GM23338 (cell line): ENCODE results near the gene SLC38A10. TPM values are rescaled to one million over a fixed set of nuclear protein-coding genes. Genes with fewer than 3 reads are reported as not detected.

Experiments used
- ATAC-seq: fragments of 200-7000 bp; cut with Tn5 transposase; 3 replicates; pipeline ENCODE4 v1.9.1; 2020
- DNase-seq: peaks from one replicate; pipeline ENCODE4 v3.0.0-alpha.2; 2015; ENCODE audit warnings: low spot score
- H2AFZ ChIP-seq: fragments of 200-600 bp; sonication (generic); 2 replicates; pipeline ENCODE4 v1.8.0; 2016; ENCODE audit warnings: antibody characterized with exemption, mild to moderate bottlenecking, moderate library complexity
- H3F3A ChIP-seq: fragments of 200-600 bp; sonication (generic); replicated peaks from 2 replicates; pipeline ENCODE4 v1.8.0; 2017; ENCODE audit warnings: antibody characterized with exemption, mixed run types, low read depth
- H3K27ac ChIP-seq: fragments of 200-600 bp; sonication (generic); 2 replicates; pipeline ENCODE4 v1.6.1; 2016; ENCODE audit warnings: low read depth
- H3K27me3 ChIP-seq: fragments of 200-600 bp; sonication (generic); 2 replicates; pipeline ENCODE4 v1.8.0; 2016; ENCODE audit warnings: mild to moderate bottlenecking, mixed run types, moderate library complexity; ENCODE audit not compliant: insufficient read depth
- H3K36me3 ChIP-seq: fragments of 200-600 bp; sonication (generic); 2 replicates; pipeline ENCODE4 v1.8.0; 2016; ENCODE audit warnings: mild to moderate bottlenecking; ENCODE audit not compliant: insufficient read depth
- H3K4me1 ChIP-seq: fragments of 200-600 bp; sonication (generic); 2 replicates; pipeline ENCODE4 v1.8.0; 2016; ENCODE audit warnings: mild to moderate bottlenecking, moderate library complexity; ENCODE audit not compliant: insufficient read depth
- H3K4me2 ChIP-seq: fragments of 200-600 bp; sonication (generic); 2 replicates; pipeline ENCODE4 v1.7.1; 2017; ENCODE audit warnings: mixed run types
- H3K4me3 ChIP-seq: fragments of 200-600 bp; sonication (generic); 2 replicates; pipeline ENCODE4 v1.6.1; 2016; ENCODE audit warnings: mixed run types
- H3K79me2 ChIP-seq: fragments of 200-600 bp; sonication (generic); replicated peaks from 2 replicates; pipeline ENCODE4 v1.8.0; 2017; ENCODE audit warnings: mild to moderate bottlenecking; ENCODE audit not compliant: insufficient read depth
- H3K9me2 ChIP-seq: fragments of 200-600 bp; sonication (generic); 2 replicates; pipeline ENCODE4 v1.8.0; 2017; ENCODE audit not compliant: insufficient read depth
- H4K20me1 ChIP-seq: fragments of 200-600 bp; sonication (generic); replicated peaks from 2 replicates; pipeline ENCODE4 v1.8.0; 2017; ENCODE audit warnings: mild to moderate bottlenecking; ENCODE audit not compliant: insufficient read depth
- H3K27ac Mint-ChIP-seq: 2 replicates; pipeline ENCODE4 v1.8.0; 2020; ENCODE audit warnings: inconsistent platforms, mild to moderate bottlenecking, moderate library complexity, mixed read lengths
- H3K27me3 Mint-ChIP-seq: 3 replicates; pipeline ENCODE4 v1.8.0; 2022; ENCODE audit warnings: low read depth, mild to moderate bottlenecking, moderate library complexity, mixed read lengths, inconsistent platforms; ENCODE audit not compliant: insufficient read depth, poor library complexity
- H3K36me3 Mint-ChIP-seq: 3 replicates; pipeline ENCODE4 v1.8.0; 2021; ENCODE audit warnings: low read depth, mild to moderate bottlenecking, inconsistent platforms, moderate library complexity, mixed read lengths
- H3K4me1 Mint-ChIP-seq: 3 replicates; pipeline ENCODE4 v1.8.0; 2020; ENCODE audit warnings: mild to moderate bottlenecking, inconsistent platforms, mixed read lengths
- H3K4me3 Mint-ChIP-seq: 3 replicates; pipeline ENCODE4 v1.8.0; 2021; ENCODE audit warnings: moderate library complexity, mild to moderate bottlenecking, inconsistent platforms, mixed read lengths
- H3K9me3 Mint-ChIP-seq: 3 replicates; pipeline ENCODE4 v1.8.0; 2020; ENCODE audit warnings: moderate library complexity, mild to moderate bottlenecking, inconsistent platforms, mixed read lengths
- CTCF ChIP-seq, 2 experiments: fragments of 200-600 bp in 1 of 2; sonication (generic) in 1 of 2; conservative IDR thresholded peaks; 2 replicates each; pipeline versions ENCODE4 v1.5.1 to v1.6.1; 2016 to 2017; ENCODE audit warnings: antibody characterized with exemption in 2 of 2, low read depth in 2 of 2, mild to moderate bottlenecking in 2 of 2, moderate library complexity in 1 of 2
- NANOG ChIP-seq: IDR thresholded peaks from 2 replicates; pipeline ENCODE4 v1.6.1; 2016; ENCODE audit warnings: antibody characterized with exemption, borderline replicate concordance
- ZNF114 ChIP-seq: fragments of 250-450 bp; sonication (Bioruptor Pico); IDR thresholded peaks from 2 replicates; pipeline ENCODE4 v1.5.0; 2020; ENCODE audit warnings: mild to moderate bottlenecking, moderate library complexity
- ZNF331 ChIP-seq: fragments of 250-450 bp; sonication (Bioruptor Pico); IDR thresholded peaks from 2 replicates; pipeline ENCODE4 v1.5.0; 2020; ENCODE audit warnings: low read depth, mild to moderate bottlenecking, moderate library complexity
- ZNF462 ChIP-seq: fragments of 250-450 bp; sonication (Bioruptor Pico); IDR thresholded peaks from 2 replicates; pipeline ENCODE4 v1.5.0; 2020; ENCODE audit warnings: mild to moderate bottlenecking, moderate library complexity
- polyA plus RNA-seq: library from polyadenylated mRNA; unstranded; fragments of >200 nt; fragmentation: Nextera tagmentation; extraction: Ambion mirVana; gene quantifications from 2 replicates; pipeline ENCODE4 v1.2.1, GENCODE V29; 2016
- total RNA-seq: library from RNA; depleted of rRNA; stranded (reverse); fragments of >200 nt; shearing (Covaris generic); gene quantifications from 2 replicates; pipeline ENCODE4 v1.2.3, GENCODE V29; 2014

The SLC38A10 gene
- total and polyA plus RNA-seq, 2 experiments from 2014 or later: 17.1 to 55.8 TPM

- TF ChIP-seq ZNF462 (CRISPR knock-in tag) (no peak), ZNF114 (CRISPR knock-in tag) (no peak), NANOG (no peak), CTCF (conservative IDR thresholded peaks at IDR 0.05; ENCODE audit: low read depth in 2 of 2) (no peak), ZNF331 (CRISPR knock-in tag) (no peak)
- H3K4me3 ChIP-seq: no peak overlapping the region
- 0 out of 2 replicates have a peak, but pooled peaks cover 1% of the 10 kb centered on the region for H3K27me3 ChIP-seq
- H3K4me2 ChIP-seq: no peak overlapping the region
- Mint-ChIP-seq H3K27ac (no peak overlapping the region), H3K27me3 (peaks cover 4% of the 10 kb centered on the region), H3K36me3 (no peaks in the 10 kb centered on the region; the same call in 1 of the 3 replicates), H3K9me3 (no peaks in the 10 kb centered on the region), H3K4me3 (no peak overlapping the region), H3K4me1 (peaks cover 14% of the 10 kb centered on the region)
- H3K9me2 ChIP-seq: no peaks in the 10 kb centered on the region
- peaks cover 44% of the 10 kb centered on the region for H3K79me2 ChIP-seq
- no peak overlapping the region for H3K27ac ChIP-seq
- H3K36me3 ChIP-seq: no peaks in the 10 kb centered on the region
- no peak overlapping the region for H2AFZ ChIP-seq
- DNase-seq: no peak
- peaks cover 13% of the 10 kb centered on the region for H3K4me1 ChIP-seq
- no peak for ATAC-seq
- no peaks in the 10 kb centered on the region for H3F3A ChIP-seq
- peaks cover 6% of the 10 kb centered on the region for H4K20me1 ChIP-seq
Measured at GRCh38 chr17:81218991-81219390, 76.1 kb downstream of the SLC38A10 start.
